Measurements from ENCODE around the gene CLMN. TPM values are rescaled to one million over a fixed set of nuclear protein-coding genes. Genes with fewer than 3 reads are reported as not detected.

The CLMN gene
- total RNA-seq, 1 experiment from 2014 or later: 8.6 TPM

DNA sequence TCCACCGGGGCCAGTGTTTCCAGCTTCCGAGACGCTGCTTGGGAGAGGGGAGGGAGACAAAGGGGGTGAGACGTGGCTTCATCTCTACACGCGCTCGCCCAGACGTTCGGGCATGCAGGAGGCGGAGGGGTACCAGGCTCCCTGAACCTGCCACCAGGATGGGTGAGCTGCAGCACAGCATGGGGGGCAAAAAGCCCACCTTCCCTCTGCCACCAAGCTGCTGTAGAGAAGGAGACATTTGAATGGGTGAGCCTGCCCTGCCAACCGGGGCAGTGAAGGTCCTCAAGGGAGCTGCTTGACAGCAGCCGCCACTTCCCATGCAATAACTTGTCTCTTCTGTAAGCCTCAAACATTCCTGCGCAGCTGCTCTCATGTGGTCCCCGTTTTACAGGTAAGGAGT lies 83.9 kb downstream of the CLMN start:
- BruUV-seq (replicated peaks): no TSS peak
- Histone ChIP-seq H3K36me3 (ENCODE audit: insufficient read depth, low read length, poor library complexity, severe bottlenecking) (no peaks in the 10 kb centered on the region), H3K27ac (ENCODE audit: low read depth, low read length, poor library complexity, severe bottlenecking) (no peak overlapping the region), H3K27me3 (replicated peaks; ENCODE audit: insufficient read depth, low read depth, low read length, poor library complexity) (no peaks in the 10 kb centered on the region), H3K4me1 (ENCODE audit: insufficient read depth, low read length, poor library complexity, severe bottlenecking) (peaks cover 2% of the 10 kb centered on the region), H3K4me3 (ENCODE audit: low read depth, low read length, poor library complexity, severe bottlenecking) (no peak overlapping the region), H3K9me3 (ENCODE audit: low read depth, low read length, poor library complexity, severe bottlenecking) (no peaks in the 10 kb centered on the region)
- DNase-seq (ENCODE audit: low spot score): no peak
- ChIA-PET POLR2A (ENCODE audit: low non-redundant PET) (no interaction called here), CTCF (no interaction called here)
- intact Hi-C loops (cut with micrococcal nuclease; ENCODE audit: unreplicated experiment): no loop called here
- TF ChIP-seq EZH2 (IDR thresholded peaks at IDR 0.05; ENCODE audit: borderline replicate concordance, low read depth, low read length, poor library complexity, severe bottlenecking) (no peak), CTCF (conservative IDR thresholded peaks at IDR 0.05; ENCODE audit: low read depth, low read length) (no peak)

DNA sequence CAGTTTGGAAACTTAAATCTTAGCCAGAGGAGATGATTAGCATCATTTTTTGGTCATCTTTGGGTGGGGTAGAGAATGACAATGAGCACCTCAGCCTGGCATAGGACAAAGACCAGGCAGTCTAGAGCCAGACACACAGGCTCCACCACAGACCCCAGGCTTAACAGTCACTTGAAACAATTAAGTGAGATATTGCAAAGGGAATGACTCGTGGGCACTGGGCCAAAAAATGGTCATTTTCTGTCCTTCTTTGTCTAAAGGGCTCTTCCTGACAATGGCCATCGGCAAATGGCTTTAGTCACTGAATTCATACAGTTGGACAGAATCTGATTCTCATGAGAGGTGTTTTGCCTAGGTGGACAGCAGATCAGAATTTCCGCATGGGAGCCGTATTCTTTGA lies 84.4 kb downstream of the CLMN start:
- intact Hi-C loops (cut with micrococcal nuclease; ENCODE audit: unreplicated experiment): no loop called here

DNA sequence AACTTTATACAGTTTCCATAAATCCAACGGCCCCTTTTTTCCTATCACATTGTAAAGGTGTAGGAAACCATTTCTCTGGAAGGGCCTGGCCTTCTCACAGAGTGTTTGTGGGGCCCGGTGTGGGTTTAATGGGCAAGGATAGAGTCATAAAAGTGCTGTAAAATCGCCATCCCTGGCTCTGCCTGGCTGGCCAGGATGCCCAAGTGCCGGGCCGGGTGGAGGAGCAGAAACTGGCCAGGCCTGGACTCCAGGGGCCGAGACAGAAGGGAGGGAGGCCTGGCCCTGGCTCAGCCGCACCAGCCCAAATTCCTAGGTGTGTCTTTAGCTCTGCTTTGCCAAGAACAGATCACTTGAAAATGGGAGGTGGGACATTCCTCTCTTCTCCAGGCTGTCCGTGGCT lies 85.3 kb downstream of the CLMN start:
- H3K4me3 ChIP-seq (ENCODE audit: low read depth, low read length, poor library complexity, severe bottlenecking): no peak overlapping the region
- TF ChIP-seq EZH2 (IDR thresholded peaks at IDR 0.05; ENCODE audit: borderline replicate concordance, low read depth, low read length, poor library complexity, severe bottlenecking) (no peak), CTCF (conservative IDR thresholded peaks at IDR 0.05; ENCODE audit: low read depth, low read length) (no peak)
- no peaks in the 10 kb centered on the region for H3K9me3 ChIP-seq (ENCODE audit: low read depth, low read length, poor library complexity, severe bottlenecking)
- ChIA-PET CTCF (no interaction called here), POLR2A (ENCODE audit: low non-redundant PET) (interaction anchor here (0.6 kb wide), 1 partner anchor 223 kb away, joined by 6 read pairs; no protein-coding TSS in a partner anchor)
- no TSS peak for BruUV-seq (replicated peaks)
- intact Hi-C loops (cut with micrococcal nuclease; ENCODE audit: unreplicated experiment): no loop called here
- peaks cover 6% of the 10 kb centered on the region for H3K4me1 ChIP-seq (ENCODE audit: insufficient read depth, low read length, poor library complexity, severe bottlenecking)
- no peaks in the 10 kb centered on the region for H3K36me3 ChIP-seq (ENCODE audit: insufficient read depth, low read length, poor library complexity, severe bottlenecking)
- no peaks in the 10 kb centered on the region for H3K27me3 ChIP-seq (replicated peaks; ENCODE audit: insufficient read depth, low read depth, low read length, poor library complexity)
- H3K27ac ChIP-seq (ENCODE audit: low read depth, low read length, poor library complexity, severe bottlenecking): no peak overlapping the region
- no peak for DNase-seq (ENCODE audit: low spot score)

More for the DNA sequence above, 84.4 kb downstream of the CLMN start:
- POLR2A ChIA-PET (ENCODE audit: low non-redundant PET): no interaction called here
- Histone ChIP-seq H3K9me3 (ENCODE audit: low read depth, low read length, poor library complexity, severe bottlenecking) (no peaks in the 10 kb centered on the region), H3K4me1 (ENCODE audit: insufficient read depth, low read length, poor library complexity, severe bottlenecking) (peaks cover 6% of the 10 kb centered on the region), H3K4me3 (ENCODE audit: low read depth, low read length, poor library complexity, severe bottlenecking) (no peak overlapping the region), H3K27me3 (replicated peaks; ENCODE audit: insufficient read depth, low read depth, low read length, poor library complexity) (no peaks in the 10 kb centered on the region), H3K27ac (ENCODE audit: low read depth, low read length, poor library complexity, severe bottlenecking) (no peak overlapping the region), H3K36me3 (ENCODE audit: insufficient read depth, low read length, poor library complexity, severe bottlenecking) (no peaks in the 10 kb centered on the region)
- BruUV-seq (replicated peaks): no TSS peak
- CTCF ChIA-PET: no interaction called here
- no peak for TF ChIP-seq EZH2 (IDR thresholded peaks at IDR 0.05; ENCODE audit: borderline replicate concordance, low read depth, low read length, poor library complexity, severe bottlenecking)
- TF ChIP-seq CTCF (conservative IDR thresholded peaks at IDR 0.05; ENCODE audit: low read depth, low read length): no peak
- DNase-seq (ENCODE audit: low spot score): no peak
